HL-60/S4 treated with retinoic acid at 250 ng/mL for 4 days and 3 days (cell line): Measurements from ENCODE around the gene CES4A.
"Not testable (repeated sequence)": the region's sequence is repeated elsewhere in the genome, so short reads cannot be mapped to it uniquely, and the experiment has no call there.

ENCODE experiments used
- in situ Hi-C: fragments of 300-500 bp; cut with MboI; formaldehyde crosslinking; loops from 2 replicates; pipeline ENCODE4 v1.7.0; 2022; ENCODE audit warnings: low sequenced_read_pairs

Gene CES4A

GRCh38 chr16:66979011-66979717 lies 9.2 kb upstream of the CES4A start:
- in situ Hi-C loops, result no loop called here

- in situ Hi-C loops, result no loop called here
These were observed 5.4 kb upstream of the CES4A start for GRCh38 chr16:66983033-66983432.

- in situ Hi-C loops, result no loop called here
These were observed 3.5 kb upstream of the CES4A start for GRCh38 chr16:66984892-66985311.

- in situ Hi-C loops, result no loop called here
These were observed 1.8 kb upstream of the CES4A start for GRCh38 chr16:66986559-66986958.

- in situ Hi-C loops, result no loop called here
These were observed 3.2 kb downstream of the CES4A start for GRCh38 chr16:66991545-66992077.

GRCh38 chr16:66993558-66993957 lies 5.2 kb downstream of the CES4A start:
- in situ Hi-C loops, result not testable (repeated sequence)

- in situ Hi-C loops, result no loop called here
These were observed 8.1 kb downstream of the CES4A start for GRCh38 chr16:66996324-66996982.

- in situ Hi-C loops, result no loop called here
These were observed 8.6 kb downstream of the CES4A start for GRCh38 chr16:66996983-66997358.

GRCh38 chr16:67000384-67001351 lies 12.3 kb downstream of the CES4A start:
- in situ Hi-C loops, result no loop called here

- in situ Hi-C loops, result no loop called here
These were observed 13.3 kb downstream of the CES4A start for GRCh38 chr16:67001726-67002125.

- in situ Hi-C loops, result no loop called here
These were observed 18.7 kb downstream of the CES4A start for GRCh38 chr16:67006930-67007658.

GRCh38 chr16:67009158-67009557 lies 20.8 kb downstream of the CES4A start:
- in situ Hi-C loops, result no loop called here

- in situ Hi-C loops, result loop anchor here (10.0 kb wide), 1 partner anchor 144 kb away; the partner anchor contains the start of genes B3GNT9, FBXL8 and TRADD
These were observed 22.9 kb downstream of the CES4A start for GRCh38 chr16:67011274-67011673.

- in situ Hi-C loops, result loop anchor here (10.0 kb wide), 1 partner anchor 141 kb away; the partner anchor contains the start of genes B3GNT9, FBXL8 and TRADD
These were observed 24.9 kb downstream of the CES4A start for GRCh38 chr16:67013233-67013822.

- in situ Hi-C loops, result loop anchor here (10.0 kb wide), 1 partner anchor 141 kb away; the partner anchor contains the start of genes B3GNT9, FBXL8 and TRADD
These were observed 25.6 kb downstream of the CES4A start for GRCh38 chr16:67013823-67014633.

- in situ Hi-C loops, result loop anchor here (10.0 kb wide), 1 partner anchor 140 kb away; the partner anchor contains the start of genes B3GNT9, FBXL8 and TRADD
These were observed 26.4 kb downstream of the CES4A start for GRCh38 chr16:67014634-67015312.

GRCh38 chr16:67015313-67015731 lies 26.9 kb downstream of the CES4A start:
- in situ Hi-C loops, result loop anchor here (10.0 kb wide), 1 partner anchor 139 kb away; the partner anchor contains the start of genes B3GNT9, FBXL8 and TRADD

- in situ Hi-C loops, result loop anchor here (10.0 kb wide), 1 partner anchor 139 kb away; the partner anchor contains the start of genes B3GNT9, FBXL8 and TRADD
These were observed 27.8 kb downstream of the CES4A start for GRCh38 chr16:67016143-67016542.
